ENCODE results near the gene WEE1. TPM values are rescaled to one million over a fixed set of nuclear protein-coding genes. Genes with fewer than 3 reads are reported as not detected.
"Not testable (repeated sequence)": the region's sequence is repeated elsewhere in the genome, so short reads cannot be mapped to it uniquely, and the experiment has no call there.

The WEE1 gene
- total RNA-seq, 4 donors from 2014 or later: 14.4 to 40.4 (median 26.2) TPM

GRCh38 chr11:9616042-9616675 is 42.7 kb downstream of the WEE1 start:
- Histone ChIP-seq H3K27me3 (no peaks in the 10 kb centered on the region), H3K27ac (peak overlapping the region in 1 of 4 donors; percentile 92), H3K36me3 (no peaks in the 10 kb centered on the region), H3K4me3 (no peak overlapping the region), H3K9me3 (no peaks in the 10 kb centered on the region), H3K4me1 (peaks cover 0 to 10% (median 2%) of the 10 kb centered on the region in 4 donors)
- TF ChIP-seq CTCF (IDR thresholded peaks at IDR 0.05) (no peak), POLR2A (IDR thresholded peaks at IDR 0.05) (no peak)
- no peak for DNase-seq

GRCh38 chr11:9616858-9617257 is 43.4 kb downstream of the WEE1 start:
- no peak for TF ChIP-seq CTCF (IDR thresholded peaks at IDR 0.05)
- no peak for TF ChIP-seq POLR2A (IDR thresholded peaks at IDR 0.05)
- no peak for DNase-seq
- Histone ChIP-seq H3K4me1 (peaks cover 0 to 10% (median 2%) of the 10 kb centered on the region in 4 donors), H3K27me3 (no peaks in the 10 kb centered on the region), H3K27ac (no peak overlapping the region), H3K9me3 (no peaks in the 10 kb centered on the region), H3K36me3 (no peaks in the 10 kb centered on the region), H3K4me3 (no peak overlapping the region)

GRCh38 chr11:9617940-9618339 is 44.5 kb downstream of the WEE1 start:
- TF ChIP-seq CTCF (IDR thresholded peaks at IDR 0.05): no peak
- TF ChIP-seq POLR2A (IDR thresholded peaks at IDR 0.05): no peak
- Histone ChIP-seq H3K4me1 (peaks cover 0 to 10% (median 2%) of the 10 kb centered on the region in 4 donors), H3K9me3 (no peaks in the 10 kb centered on the region), H3K27me3 (no peaks in the 10 kb centered on the region), H3K27ac (no peak overlapping the region), H3K4me3 (no peak overlapping the region), H3K36me3 (no peaks in the 10 kb centered on the region)
- DNase-seq: no peak

- Histone ChIP-seq H3K4me1 (peaks cover 0 to 10% (median 0%) of the 10 kb centered on the region in 4 donors), H3K36me3 (no peaks in the 10 kb centered on the region), H3K9me3 (no peaks in the 10 kb centered on the region), H3K27ac (peak overlapping the region in 1 of 4 donors; percentile 47), H3K4me3 (no peak overlapping the region), H3K27me3 (no peaks in the 10 kb centered on the region)
- no peak for DNase-seq
- TF ChIP-seq POLR2A (IDR thresholded peaks at IDR 0.05): no peak
- no peak for TF ChIP-seq CTCF (IDR thresholded peaks at IDR 0.05)
Observed at GRCh38 chr11:9619004-9619403, 45.5 kb downstream of the WEE1 start.

- H3K27ac ChIP-seq: no peak overlapping the region
- no peak for DNase-seq
- TF ChIP-seq CTCF (IDR thresholded peaks at IDR 0.05): no peak
- no peak for TF ChIP-seq POLR2A (IDR thresholded peaks at IDR 0.05)
Observed at GRCh38 chr11:9619971-9620370, 46.5 kb downstream of the WEE1 start.

GRCh38 chr11:9622353-9622752 is 48.9 kb downstream of the WEE1 start:
- not testable (repeated sequence) for H3K27me3 ChIP-seq, H3K27ac ChIP-seq, H3K9me3 ChIP-seq, H3K36me3 ChIP-seq, DNase-seq, H3K4me1 ChIP-seq, H3K4me3 ChIP-seq

More at GRCh38 chr11:9619971-9620370, 46.5 kb downstream of the WEE1 start:
- H3K9me3 ChIP-seq: no peaks in the 10 kb centered on the region
- no peaks in the 10 kb centered on the region for H3K27me3 ChIP-seq
- H3K4me3 ChIP-seq: no peak overlapping the region
- no peaks in the 10 kb centered on the region for H3K36me3 ChIP-seq
- H3K4me1 ChIP-seq: peaks cover 0 to 3% (median 0%) of the 10 kb centered on the region in 4 donors

GRCh38 chr11:9623053-9623452 is 49.6 kb downstream of the WEE1 start:
- not testable (repeated sequence) for H3K36me3 ChIP-seq, H3K27me3 ChIP-seq

More at GRCh38 chr11:9623053-9623452, 49.6 kb downstream of the WEE1 start:
- not testable (repeated sequence) for H3K4me1 ChIP-seq, H3K9me3 ChIP-seq, H3K27ac ChIP-seq, DNase-seq, H3K4me3 ChIP-seq

Data from Peyer's patch (tissue), 4 donors.